ENCODE data around the gene DHRS9.
"Not testable (repeated sequence)": the region's sequence is repeated elsewhere in the genome, so short reads cannot be mapped to it uniquely, and the experiment has no call there.

The DHRS9 gene

DNA sequence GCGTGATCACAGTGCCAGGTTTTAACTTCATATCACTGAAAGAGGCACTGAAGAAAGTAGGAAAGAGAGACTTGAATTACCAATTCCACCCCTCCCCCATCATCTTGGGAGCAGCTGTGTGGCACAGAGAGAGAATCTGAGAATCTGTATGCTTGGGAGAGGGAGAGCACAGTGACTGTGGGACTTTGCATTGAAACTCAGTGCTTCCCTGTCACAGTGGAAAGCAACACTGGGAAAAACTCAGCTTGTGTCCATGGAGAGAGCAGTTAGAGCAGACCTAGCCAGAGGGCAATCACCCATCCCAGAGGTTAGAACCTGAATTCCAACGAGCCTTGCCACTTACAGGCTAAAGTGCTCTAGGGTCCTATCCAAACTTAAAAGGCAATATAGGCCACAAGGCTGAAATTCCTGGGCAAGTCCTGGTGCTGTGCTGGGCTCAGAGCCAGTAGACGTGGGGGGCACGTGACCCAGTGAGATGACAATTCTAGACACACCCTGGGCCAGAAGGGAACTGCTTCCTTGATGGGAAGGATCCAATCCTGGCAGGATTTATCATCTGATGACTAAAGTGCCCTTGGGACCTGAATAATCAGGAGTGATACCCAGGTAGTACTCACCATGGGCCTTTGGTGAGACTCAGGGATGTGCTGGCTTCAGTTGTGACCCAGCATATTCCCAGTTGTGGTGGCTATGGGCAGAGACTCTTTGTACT lies 22.8 kb upstream of the DHRS9 start:
- ATAC-seq (replicated peaks) = no peak

GRCh38 chr2:169047256-169048250 lies 21.8 kb upstream of the DHRS9 start:
- H3K27me3 Mint-ChIP-seq = no peaks in the 10 kb centered on the region
- DNase-seq (no peak), ATAC-seq (replicated peaks) (no peak)
- H3K9me3 Mint-ChIP-seq = peaks cover 5 to 8% of the 10 kb centered on the region in 2 donors
- H3K27ac Mint-ChIP-seq = no peak overlapping the region
- no peak overlapping the region for H3K4me3 Mint-ChIP-seq
- no peaks in the 10 kb centered on the region for H3K36me3 Mint-ChIP-seq (ENCODE audit: insufficient read depth)
- H3K4me1 Mint-ChIP-seq (ENCODE audit: low read depth in 2 of 2) = peaks cover 0 to 5% of the 10 kb centered on the region in 2 donors

More for the DNA sequence above, 22.8 kb upstream of the DHRS9 start:
- Mint-ChIP-seq H3K27me3 (no peaks in the 10 kb centered on the region), H3K4me1 (ENCODE audit: low read depth in 2 of 2) (peaks cover 0 to 5% of the 10 kb centered on the region in 2 donors), H3K27ac (no peak overlapping the region), H3K9me3 (peaks cover 8 to 10% of the 10 kb centered on the region in 2 donors), H3K4me3 (no peak overlapping the region), H3K36me3 (ENCODE audit: insufficient read depth) (no peaks in the 10 kb centered on the region)
- no peak for DNase-seq

GRCh38 chr2:169049142-169049541 lies 20.2 kb upstream of the DHRS9 start:
- no peak overlapping the region for H3K4me3 Mint-ChIP-seq
- no peak for DNase-seq
- H3K4me1 Mint-ChIP-seq (ENCODE audit: low read depth in 2 of 2) = peaks cover 0 to 5% of the 10 kb centered on the region in 2 donors
- ATAC-seq (replicated peaks) = no peak
- H3K27ac Mint-ChIP-seq = no peak overlapping the region
- H3K27me3 Mint-ChIP-seq = no peaks in the 10 kb centered on the region
- no peaks in the 10 kb centered on the region for H3K9me3 Mint-ChIP-seq
- H3K36me3 Mint-ChIP-seq (ENCODE audit: insufficient read depth) = no peaks in the 10 kb centered on the region

- DNase-seq (no peak), ATAC-seq (replicated peaks) (no peak)
- peaks cover 0 to 5% of the 10 kb centered on the region in 2 donors for H3K4me1 Mint-ChIP-seq (ENCODE audit: low read depth in 2 of 2)
- no peak overlapping the region for H3K4me3 Mint-ChIP-seq
- no peak overlapping the region for H3K27ac Mint-ChIP-seq
- no peaks in the 10 kb centered on the region for H3K36me3 Mint-ChIP-seq (ENCODE audit: insufficient read depth)
- H3K9me3 Mint-ChIP-seq = peaks cover 7 to 11% of the 10 kb centered on the region in 2 donors
- H3K27me3 Mint-ChIP-seq = peaks cover 0 to 10% of the 10 kb centered on the region in 2 donors
Observed at GRCh38 chr2:169050476-169051240, 18.7 kb upstream of the DHRS9 start.

- ATAC-seq (replicated peaks); DNase-seq; H3K36me3 Mint-ChIP-seq (ENCODE audit: insufficient read depth); H3K4me1 Mint-ChIP-seq (ENCODE audit: low read depth in 2 of 2); H3K27ac Mint-ChIP-seq; H3K27me3 Mint-ChIP-seq; H3K4me3 Mint-ChIP-seq: not testable (repeated sequence)
- peaks cover 7 to 11% of the 10 kb centered on the region in 2 donors for H3K9me3 Mint-ChIP-seq
Observed at GRCh38 chr2:169054575-169054974, 14.8 kb upstream of the DHRS9 start.

GRCh38 chr2:169064199-169064598 lies 5.2 kb upstream of the DHRS9 start:
- not testable (repeated sequence) for DNase-seq; H3K27ac Mint-ChIP-seq; ATAC-seq (replicated peaks); H3K4me3 Mint-ChIP-seq; H3K4me1 Mint-ChIP-seq (ENCODE audit: low read depth in 2 of 2); H3K36me3 Mint-ChIP-seq (ENCODE audit: insufficient read depth); H3K9me3 Mint-ChIP-seq; H3K27me3 Mint-ChIP-seq

GRCh38 chr2:169065422-169065821 lies 3.9 kb upstream of the DHRS9 start:
- Mint-ChIP-seq H3K4me1 (ENCODE audit: low read depth in 2 of 2) (peaks cover 0 to 4% of the 10 kb centered on the region in 2 donors), H3K4me3 (no peak overlapping the region), H3K36me3 (ENCODE audit: insufficient read depth) (no peaks in the 10 kb centered on the region), H3K27me3 (peaks cover 0 to 8% of the 10 kb centered on the region in 2 donors), H3K9me3 (no peaks in the 10 kb centered on the region), H3K27ac (no peak overlapping the region)
- DNase-seq (no peak), ATAC-seq (replicated peaks) (no peak)

- ATAC-seq (replicated peaks) (no peak), DNase-seq (no peak)
- Mint-ChIP-seq H3K27me3 (peaks cover 0 to 8% of the 10 kb centered on the region in 2 donors), H3K36me3 (ENCODE audit: insufficient read depth) (no peaks in the 10 kb centered on the region), H3K27ac (no peak overlapping the region), H3K4me1 (ENCODE audit: low read depth in 2 of 2) (peaks cover 0 to 4% of the 10 kb centered on the region in 2 donors), H3K4me3 (no peak overlapping the region), H3K9me3 (no peaks in the 10 kb centered on the region)
Observed at GRCh38 chr2:169065864-169066517, 3.4 kb upstream of the DHRS9 start.

DNA sequence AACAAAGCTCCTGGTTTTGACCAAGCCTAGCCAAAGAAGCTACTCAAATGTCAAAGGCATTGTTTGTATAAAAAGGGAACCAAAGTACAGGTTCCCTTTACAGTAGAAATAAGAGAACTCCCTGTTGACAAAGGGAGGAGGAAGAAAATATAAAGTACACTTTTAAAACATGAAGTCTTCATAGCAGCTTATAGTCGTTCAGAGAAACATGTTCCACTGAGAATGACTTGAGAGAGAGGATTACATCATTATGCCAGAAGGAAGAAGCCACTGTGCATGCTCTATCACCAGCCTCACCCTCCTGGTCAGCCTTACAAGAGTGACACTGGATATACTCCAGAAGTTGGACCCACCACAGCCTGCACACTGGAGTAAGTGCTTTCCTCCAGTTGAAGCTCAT lies 2.5 kb upstream of the DHRS9 start:
- no peak overlapping the region for H3K27ac Mint-ChIP-seq
- H3K27me3 Mint-ChIP-seq = peaks cover 0 to 8% of the 10 kb centered on the region in 2 donors
- ATAC-seq (replicated peaks) (no peak), DNase-seq (no peak)
- H3K36me3 Mint-ChIP-seq (ENCODE audit: insufficient read depth) = no peaks in the 10 kb centered on the region
- H3K4me1 Mint-ChIP-seq (ENCODE audit: low read depth in 2 of 2) = peaks cover 0 to 4% of the 10 kb centered on the region in 2 donors
- H3K4me3 Mint-ChIP-seq = no peak overlapping the region
- H3K9me3 Mint-ChIP-seq = no peaks in the 10 kb centered on the region

- Mint-ChIP-seq H3K4me1 (ENCODE audit: low read depth in 2 of 2) (peaks cover 4% of the 10 kb centered on the region in 2 donors), H3K27ac (peak overlapping the region in 1 of 2 donors; percentile 31)
Observed at GRCh38 chr2:169069833-169070232, 470 bp downstream of the DHRS9 start.

DNA sequence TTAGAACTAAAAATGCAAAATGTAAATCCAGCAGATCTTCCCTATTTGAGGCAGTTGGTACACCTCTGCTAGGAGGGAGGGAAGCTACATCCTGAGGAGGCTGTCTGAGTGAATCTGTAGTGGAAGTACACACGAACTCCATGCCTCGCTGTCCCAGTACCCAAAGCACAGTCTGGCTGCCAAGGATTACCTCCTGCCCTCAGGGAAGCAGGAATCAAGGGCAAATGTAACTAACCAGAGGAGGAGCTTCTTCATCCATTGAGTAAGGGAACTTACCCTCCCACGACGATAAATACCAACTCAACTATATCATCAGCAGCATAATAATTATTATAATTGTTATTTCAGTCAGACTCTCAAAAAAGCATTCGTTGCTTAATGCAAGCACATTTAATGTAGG lies 2.1 kb downstream of the DHRS9 start:
- no peak overlapping the region for H3K27ac Mint-ChIP-seq
- no peak overlapping the region for H3K4me3 Mint-ChIP-seq
- H3K27me3 Mint-ChIP-seq = peaks cover 0 to 8% of the 10 kb centered on the region in 2 donors
- peaks cover 4% of the 10 kb centered on the region in 2 donors for H3K4me1 Mint-ChIP-seq (ENCODE audit: low read depth in 2 of 2)
- H3K36me3 Mint-ChIP-seq (ENCODE audit: insufficient read depth) = no peaks in the 10 kb centered on the region
- no peak for DNase-seq
- no peak for ATAC-seq (replicated peaks)
- H3K9me3 Mint-ChIP-seq = no peaks in the 10 kb centered on the region

More at GRCh38 chr2:169069833-169070232, 470 bp downstream of the DHRS9 start:
- peaks cover 0 to 8% of the 10 kb centered on the region in 2 donors for H3K27me3 Mint-ChIP-seq
- no peaks in the 10 kb centered on the region for H3K36me3 Mint-ChIP-seq (ENCODE audit: insufficient read depth)
- H3K9me3 Mint-ChIP-seq = no peaks in the 10 kb centered on the region
- DNase-seq (no peak), ATAC-seq (replicated peaks) (no peak)
- no peak overlapping the region for H3K4me3 Mint-ChIP-seq

DNA sequence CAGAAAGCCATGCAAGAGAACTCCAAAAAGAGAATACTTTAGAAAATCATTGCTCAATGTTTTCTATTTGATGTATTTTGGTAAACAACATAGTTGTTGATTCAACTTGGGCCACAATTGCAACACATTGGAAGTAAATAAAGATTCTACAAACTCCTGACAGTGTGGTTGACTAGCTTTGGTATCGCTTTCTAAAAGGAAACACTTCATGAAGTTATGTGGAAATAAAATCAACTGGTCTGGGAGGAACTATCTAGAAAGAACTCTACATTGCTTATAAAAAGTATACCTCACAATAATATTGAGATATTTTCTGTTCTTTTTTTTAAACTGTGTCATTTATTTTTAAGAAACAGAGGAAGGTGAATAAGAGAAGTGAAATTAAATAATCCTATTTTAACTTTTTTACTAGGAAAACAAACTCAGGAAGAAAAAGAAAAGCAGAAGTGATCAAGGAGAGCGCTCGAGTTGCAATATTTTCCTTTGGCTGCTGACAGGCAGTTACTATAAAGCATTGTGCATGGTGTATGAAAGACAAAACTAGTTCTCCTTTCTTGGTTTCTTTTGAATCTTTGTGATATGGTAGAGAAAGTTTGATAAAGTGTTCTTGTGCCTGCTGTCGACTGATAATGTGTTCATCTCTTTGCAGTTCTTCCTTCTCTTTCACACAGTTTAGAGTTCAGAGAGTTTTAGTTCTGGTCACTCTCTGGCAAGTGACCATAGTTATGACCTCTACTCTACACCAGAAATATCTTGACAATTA lies 3.0 kb downstream of the DHRS9 start:
- H3K9me3 Mint-ChIP-seq = no peaks in the 10 kb centered on the region
- ATAC-seq (replicated peaks) (no peak), DNase-seq (no peak)
- no peak overlapping the region for H3K27ac Mint-ChIP-seq
- H3K4me3 Mint-ChIP-seq = no peak overlapping the region
- H3K36me3 Mint-ChIP-seq (ENCODE audit: insufficient read depth) = no peaks in the 10 kb centered on the region
- H3K4me1 Mint-ChIP-seq (ENCODE audit: low read depth in 2 of 2) = peaks cover 4% of the 10 kb centered on the region in 2 donors
- H3K27me3 Mint-ChIP-seq = peaks cover 0 to 8% of the 10 kb centered on the region in 2 donors

All from effector memory CD8-positive, alpha-beta T cell (primary cell).